AG08395 (cell line): ENCODE measurements around the gene GDPD5.
A peak's percentile ranks its signal among the peaks of the same experiment; 100 is the strongest.
"Not testable (repeated sequence)": the region's sequence is repeated elsewhere in the genome, so short reads cannot be mapped to it uniquely, and the experiment has no call there.

Experiments used
- DNase-seq: peaks from one replicate; pipeline ENCODE4 v3.0.0; 2012; ENCODE audit warnings: mixed read lengths, low spot score

GDPD5 gene

GRCh38 chr11:75428989-75429640, 96.6 kb downstream of the GDPD5 start:
- no peak for DNase-seq

DNA sequence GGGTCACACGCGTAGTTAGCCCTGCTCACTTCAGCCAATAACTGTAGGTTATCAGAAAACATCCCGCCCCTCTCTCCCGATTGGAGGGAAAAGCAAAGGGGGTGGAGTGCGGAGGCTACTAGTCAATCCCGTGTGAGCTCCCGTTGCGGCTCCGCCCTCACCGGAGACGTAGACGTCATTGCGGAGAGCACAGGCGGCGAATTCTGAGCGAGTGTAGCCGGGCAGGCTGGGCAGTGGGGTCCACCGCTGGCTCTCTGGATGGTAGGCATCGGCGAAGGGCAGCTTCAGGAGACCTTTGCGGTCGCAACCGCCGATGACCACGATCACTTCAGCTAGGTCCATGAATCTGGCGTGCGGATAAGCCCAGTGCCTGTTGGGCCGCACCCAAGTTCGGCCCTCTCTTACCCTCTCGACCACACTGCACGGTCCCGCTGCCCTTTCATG, 97.4 kb downstream of the GDPD5 start:
- DNase-seq: peak; percentile 91

- no peak for DNase-seq
These were observed 98.6 kb downstream of the GDPD5 start for GRCh38 chr11:75427181-75427580.

GRCh38 chr11:75426720-75427086, 99.0 kb downstream of the GDPD5 start:
- DNase-seq: no peak

DNA sequence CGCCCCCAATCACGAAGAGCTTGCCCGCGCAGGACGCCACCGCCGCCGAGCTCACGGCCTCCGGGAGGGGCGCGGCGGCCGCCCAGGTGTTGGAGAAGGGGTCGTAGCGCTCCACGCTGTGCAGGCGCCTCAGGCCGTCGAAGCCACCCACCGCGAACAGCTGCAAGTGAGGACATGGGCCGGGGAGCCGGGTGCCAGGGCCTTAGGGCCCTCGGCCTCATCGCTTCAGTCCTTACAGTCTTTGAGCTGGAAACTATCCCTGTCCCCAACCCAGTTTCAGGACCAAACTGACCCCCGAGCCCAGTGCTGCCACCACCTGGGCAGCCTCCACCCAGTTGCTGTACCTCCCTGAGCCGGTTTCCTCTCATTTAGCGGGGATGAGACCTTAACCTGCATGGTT, 100.3 kb downstream of the GDPD5 start:
- DNase-seq: no peak

- DNase-seq: no peak
These were observed 101.3 kb downstream of the GDPD5 start for GRCh38 chr11:75424396-75424795.

DNA sequence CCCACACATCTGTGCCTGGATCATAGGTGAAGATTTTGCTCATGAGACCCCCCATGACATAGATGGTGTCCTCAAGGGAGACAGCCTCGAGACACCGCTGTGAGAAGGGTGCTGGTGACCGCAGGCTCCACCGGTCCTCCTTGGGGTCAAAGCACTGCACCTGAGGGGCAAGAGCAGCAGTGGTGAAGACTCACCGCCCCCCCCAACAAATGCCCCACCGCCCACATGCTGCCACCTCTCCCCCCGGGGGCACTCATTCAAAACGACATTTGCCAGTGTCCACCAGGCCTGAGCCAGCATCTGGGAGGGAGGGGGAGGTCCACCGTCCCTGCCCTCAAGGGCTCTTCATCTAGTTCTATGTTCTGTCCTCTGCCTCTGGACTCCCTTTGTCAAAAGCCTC, 102.0 kb downstream of the GDPD5 start:
- no peak for DNase-seq

GRCh38 chr11:75422248-75423231, 103.2 kb downstream of the GDPD5 start:
- DNase-seq: no peak

DNA sequence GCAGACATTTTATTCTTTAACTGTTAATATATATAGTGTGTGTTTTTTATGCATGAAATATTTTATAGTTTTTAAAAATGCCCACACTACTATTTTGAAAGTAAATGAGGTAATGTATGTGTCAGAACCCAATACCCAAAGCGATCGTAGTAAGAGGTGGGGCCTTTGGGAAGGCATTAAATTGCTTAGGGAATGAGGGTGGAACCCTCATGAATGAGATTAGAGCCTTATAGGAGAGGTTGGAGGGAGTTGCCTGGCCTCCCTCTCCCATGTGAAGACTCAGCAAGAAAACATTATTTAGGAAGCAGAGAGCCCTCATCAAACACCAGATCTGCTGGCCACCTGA, 103.9 kb downstream of the GDPD5 start:
- no peak for DNase-seq

GRCh38 chr11:75421035-75421602, 104.6 kb downstream of the GDPD5 start:
- DNase-seq: no peak

DNA sequence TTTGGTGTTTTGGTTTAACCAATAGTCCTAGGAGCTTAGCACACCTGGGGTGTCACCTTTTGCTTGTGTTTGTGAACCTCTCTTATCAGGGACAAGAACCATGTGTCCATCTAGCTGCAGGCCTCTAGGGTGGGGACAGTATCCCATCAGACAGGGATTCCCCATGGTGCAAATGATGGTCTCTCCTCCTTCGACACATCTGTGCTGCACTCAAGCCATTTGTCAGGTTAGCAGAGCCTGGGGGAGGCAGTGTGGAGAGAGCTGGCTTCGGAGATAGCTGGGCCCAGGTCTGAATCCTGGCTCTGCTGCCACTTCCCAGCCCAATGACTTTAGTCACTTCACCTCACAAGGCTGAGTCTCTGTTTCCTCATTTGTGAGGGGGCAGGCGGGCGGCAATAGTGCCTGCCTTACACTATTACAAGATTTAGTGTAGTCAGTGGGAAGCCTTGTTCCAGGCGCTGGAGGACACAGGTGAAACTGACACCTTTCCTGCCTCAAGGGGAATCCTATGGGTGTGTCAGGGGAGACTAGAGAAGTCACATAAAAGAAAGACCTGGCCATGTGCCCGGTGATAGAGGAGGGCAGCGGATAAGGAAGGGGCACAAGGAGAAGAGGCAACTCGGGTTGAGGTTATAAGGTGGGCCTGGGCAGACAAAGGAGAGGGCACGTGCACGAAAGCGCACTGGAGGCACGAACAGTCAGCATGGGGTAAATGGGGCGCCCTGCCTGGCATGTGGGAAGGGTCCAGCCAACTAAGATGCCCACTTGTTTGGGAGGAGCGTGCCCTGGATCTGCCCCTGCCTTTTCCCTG, 105.3 kb downstream of the GDPD5 start:
- DNase-seq: no peak

GRCh38 chr11:75413864-75414263, 111.9 kb downstream of the GDPD5 start:
- no peak for DNase-seq

- DNase-seq: not testable (repeated sequence)
These were observed 112.6 kb downstream of the GDPD5 start for GRCh38 chr11:75413146-75413545.

DNA sequence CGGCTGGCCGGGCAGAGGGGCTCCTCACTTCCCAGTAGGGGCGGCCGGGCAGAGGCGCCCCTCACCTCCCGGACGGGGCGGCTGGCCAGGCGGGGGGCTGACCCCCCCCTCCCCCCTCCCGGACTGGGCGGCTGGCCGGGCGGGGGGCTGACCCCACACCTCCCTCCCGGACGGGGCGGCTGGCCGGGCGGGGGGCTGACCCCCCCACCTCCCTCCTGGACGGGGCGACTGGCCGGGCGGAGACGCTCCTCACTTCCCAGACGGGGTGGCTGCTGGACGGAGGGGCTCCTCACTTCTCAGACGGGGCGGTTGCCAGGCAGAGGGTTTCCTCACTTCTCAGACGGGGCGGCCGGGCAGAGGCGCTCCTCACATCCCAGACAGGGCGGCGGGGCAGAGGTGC, 115.8 kb downstream of the GDPD5 start:
- DNase-seq: not testable (repeated sequence)

DNA sequence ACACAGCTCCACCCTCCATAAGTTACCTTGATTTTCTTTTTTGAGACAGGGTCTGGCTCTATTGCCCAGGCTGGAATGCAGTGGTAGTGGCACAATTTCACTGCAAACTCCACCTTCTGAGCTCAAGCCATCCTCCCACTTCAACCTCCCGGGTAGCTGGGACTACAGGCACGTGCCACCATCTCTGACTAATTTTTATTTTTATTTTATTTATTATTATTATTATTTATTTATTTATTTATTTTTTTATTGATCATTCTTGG, 116.9 kb downstream of the GDPD5 start:
- DNase-seq: no peak

- DNase-seq: no peak
These were observed 119.4 kb downstream of the GDPD5 start for GRCh38 chr11:75406338-75406777.

DNA sequence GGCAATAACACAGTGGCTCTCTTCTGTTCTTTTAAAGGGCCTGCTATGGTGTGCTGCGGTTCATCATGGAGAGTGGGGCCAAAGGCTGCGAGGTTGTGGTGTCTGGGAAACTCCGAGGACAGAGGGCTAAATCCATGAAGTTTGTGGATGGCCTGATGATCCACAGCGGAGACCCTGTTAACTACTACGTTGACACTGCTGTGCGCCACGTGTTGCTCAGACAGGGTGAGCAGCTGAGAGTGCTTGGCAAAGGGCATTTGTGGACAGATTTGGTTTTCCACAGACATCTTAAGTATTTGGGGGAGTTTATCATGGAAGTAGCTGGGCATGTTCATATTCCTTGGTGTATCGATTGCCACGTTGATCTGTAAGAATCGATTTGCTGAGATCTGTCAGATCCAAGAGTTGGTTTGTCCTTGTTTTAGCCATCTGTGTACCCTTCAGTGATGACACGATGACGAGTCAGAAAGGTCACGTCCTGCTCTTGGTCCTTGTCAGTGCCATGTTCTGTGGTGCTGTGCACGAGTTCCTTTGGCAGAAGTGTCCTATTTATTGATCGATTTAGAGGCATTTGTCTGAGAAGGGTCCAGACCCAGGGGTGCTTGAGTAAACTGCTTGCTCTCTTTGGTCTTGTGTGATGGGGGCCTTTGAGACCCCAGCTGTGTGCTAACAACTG, 121.6 kb downstream of the GDPD5 start:
- no peak for DNase-seq

DNA sequence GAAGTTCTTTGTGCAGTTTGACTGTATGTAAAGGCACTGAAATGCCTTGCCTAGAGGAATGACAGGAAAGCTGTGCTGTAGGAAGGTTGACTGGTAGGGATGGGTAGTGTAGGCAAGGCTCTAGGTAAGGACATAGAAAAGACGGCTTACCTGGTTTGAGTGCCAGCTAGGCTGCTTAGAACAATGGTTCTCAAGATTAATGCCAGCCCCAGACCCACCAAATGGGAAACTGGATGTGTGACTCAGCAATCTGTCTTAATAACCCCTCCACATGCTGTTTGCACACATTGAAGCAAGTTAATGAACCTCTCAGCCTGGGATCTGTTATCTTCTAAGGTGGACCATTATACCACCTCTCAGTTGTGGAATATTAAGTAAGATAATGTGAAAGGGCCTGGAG, 122.7 kb downstream of the GDPD5 start:
- DNase-seq: no peak

DNA sequence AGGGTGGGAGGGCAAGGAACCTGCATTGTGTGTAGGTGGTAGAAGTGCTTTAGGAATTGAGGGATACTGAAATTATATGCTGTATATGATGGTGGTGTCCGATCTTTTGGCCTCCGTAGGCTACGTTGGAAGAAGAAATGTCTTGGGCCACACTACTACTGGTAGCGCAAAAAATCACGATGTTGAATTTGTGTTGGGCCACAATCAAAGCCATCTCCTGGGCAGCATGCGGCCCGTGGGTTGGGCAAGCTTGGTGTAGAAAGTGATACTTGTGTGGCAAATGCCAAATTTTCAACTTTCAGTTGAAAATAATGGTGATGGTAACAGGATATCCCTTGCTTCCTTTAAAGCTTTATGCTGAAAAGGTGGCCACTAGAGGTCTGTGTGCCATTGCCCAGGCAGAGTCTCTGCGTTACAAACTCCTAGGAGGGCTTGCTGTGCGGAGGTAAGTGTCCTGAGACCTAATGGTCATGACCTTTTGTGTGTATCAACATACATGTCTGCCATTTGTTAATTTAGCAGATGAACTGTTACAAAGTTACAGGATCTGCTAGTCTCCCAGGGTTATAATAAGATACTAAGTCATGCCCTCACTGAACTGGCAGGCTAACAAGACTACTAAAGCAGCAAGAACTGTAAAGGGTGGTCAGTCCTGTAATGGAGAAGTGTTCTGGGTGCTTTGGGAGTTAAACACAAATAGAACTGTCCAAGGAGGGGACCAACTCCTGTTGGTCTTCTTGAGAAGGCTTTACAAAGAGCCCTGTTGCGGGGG, 123.6 kb downstream of the GDPD5 start:
- no peak for DNase-seq

GRCh38 chr11:75400146-75400865, 125.4 kb downstream of the GDPD5 start:
- DNase-seq: no peak
